UCSD-AML1 (cell line): Measurements from ENCODE around the gene ZNF84.

ENCODE experiments used
- DNase-seq: peaks from one replicate; lab custom pipeline; 2025; ENCODE audit not compliant: unreplicated experiment; lab: John Stamatoyannopoulos, UW

Gene ZNF84

GRCh38 chr12:133037207-133038005 lies at the start of gene ZNF84:
Gene ZNF84, plus strand, starts transcription at chr12:133037509. Its CDS starts 3,959 bp downstream, at chr12:133041468.
- DNase-seq, result peak; percentile 99

- no peak for DNase-seq
These were observed 38.6 kb upstream of the ZNF84 start for GRCh38 chr12:132998741-132999140.

- no peak for DNase-seq
These were observed 26.5 kb upstream of the ZNF84 start for GRCh38 chr12:133010657-133011297.

GRCh38 chr12:133023566-133023965 lies 13.7 kb upstream of the ZNF84 start:
- DNase-seq, result no peak

- no peak for DNase-seq
These were observed 10.3 kb upstream of the ZNF84 start for GRCh38 chr12:133026996-133027395.

GRCh38 chr12:133038118-133038709 lies 905 bp downstream of the ZNF84 start:
- no peak for DNase-seq

GRCh38 chr12:133046698-133047097 lies 9.4 kb downstream of the ZNF84 start:
- DNase-seq, result no peak

GRCh38 chr12:133057446-133057845 lies 20.1 kb downstream of the ZNF84 start:
- DNase-seq, result no peak

GRCh38 chr12:133058203-133059113 lies 21.1 kb downstream of the ZNF84 start:
- DNase-seq, result no peak

GRCh38 chr12:133061954-133062353 lies 24.6 kb downstream of the ZNF84 start:
- DNase-seq, result no peak

GRCh38 chr12:133063556-133063955 lies 26.2 kb downstream of the ZNF84 start:
- no peak for DNase-seq

- no peak for DNase-seq
These were observed 36.5 kb downstream of the ZNF84 start for GRCh38 chr12:133073836-133074235.

- peak; percentile 99 for DNase-seq
These were observed 42.7 kb downstream of the ZNF84 start for GRCh38 chr12:133080026-133080367.

GRCh38 chr12:133080368-133081158 lies 43.3 kb downstream of the ZNF84 start, which contains the start of gene ZNF140:
Gene ZNF140, plus strand, starts transcription at chr12:133080923. Its CDS starts 398 bp downstream, at chr12:133081321.
- peak; percentile 98 for DNase-seq

GRCh38 chr12:133081159-133081780 lies 44.0 kb downstream of the ZNF84 start:
- DNase-seq, result no peak

GRCh38 chr12:133083345-133083744 lies 46.0 kb downstream of the ZNF84 start:
- no peak for DNase-seq

- no peak for DNase-seq
These were observed 68.3 kb downstream of the ZNF84 start for GRCh38 chr12:133105620-133106019.

GRCh38 chr12:133106253-133106652 lies 68.9 kb downstream of the ZNF84 start:
- no peak for DNase-seq

GRCh38 chr12:133107121-133107520 lies 69.8 kb downstream of the ZNF84 start:
- no peak for DNase-seq

GRCh38 chr12:133108150-133108549 lies 70.8 kb downstream of the ZNF84 start:
- no peak for DNase-seq
